Large intestine (tissue), 3 donors: ENCODE results near the gene CTTN. TPM values are rescaled to one million over a fixed set of nuclear protein-coding genes. Genes with fewer than 3 reads are reported as not detected.

Experiments
- DNase-seq, 2 donors: peaks; one replicate each; pipeline versions ENCODE4 v3.0.0 to v3.0.0-alpha.2; 2013
- H3K27ac ChIP-seq: one replicate; pipeline ENCODE4 v1.5.1; 2013; ENCODE audit warnings: low read length
- H3K27me3 ChIP-seq: 2 replicates; pipeline ENCODE4 v1.6.1; 2013; ENCODE audit warnings: low read length; ENCODE audit not compliant: control insufficient read depth, insufficient read depth
- H3K36me3 ChIP-seq: 2 replicates; pipeline ENCODE4 v1.6.1; 2013; ENCODE audit warnings: low read length; ENCODE audit not compliant: control insufficient read depth, insufficient read depth
- H3K4me1 ChIP-seq: one replicate; pipeline ENCODE4 v1.6.1; 2013; ENCODE audit warnings: low read length; ENCODE audit not compliant: control insufficient read depth, insufficient read depth
- H3K4me3 ChIP-seq: one replicate; pipeline ENCODE4 v1.5.1; 2013; ENCODE audit warnings: low read length
- H3K9me3 ChIP-seq: one replicate; pipeline ENCODE4 v1.6.1; 2013; ENCODE audit warnings: mild to moderate bottlenecking, low read depth, low read length, moderate library complexity; ENCODE audit not compliant: control insufficient read depth
- WGBS: methylation state at CpG from one replicate; pipeline ENCODE4 v1.1.5; 2013; ENCODE audit warnings: low lambda C conversion rate; ENCODE audit not compliant: insufficient coverage; 5-methylcytosine and 5-hydroxymethylcytosine counted together
- polyA plus RNA-seq: library from polyadenylated mRNA; unstranded; fragments of 120-200 nt; gene quantifications from one replicate; pipeline ENCODE4 v1.2.1, GENCODE V29; 2013

CTTN gene
- polyA plus RNA-seq, 1 donor: 224 TPM

DNA sequence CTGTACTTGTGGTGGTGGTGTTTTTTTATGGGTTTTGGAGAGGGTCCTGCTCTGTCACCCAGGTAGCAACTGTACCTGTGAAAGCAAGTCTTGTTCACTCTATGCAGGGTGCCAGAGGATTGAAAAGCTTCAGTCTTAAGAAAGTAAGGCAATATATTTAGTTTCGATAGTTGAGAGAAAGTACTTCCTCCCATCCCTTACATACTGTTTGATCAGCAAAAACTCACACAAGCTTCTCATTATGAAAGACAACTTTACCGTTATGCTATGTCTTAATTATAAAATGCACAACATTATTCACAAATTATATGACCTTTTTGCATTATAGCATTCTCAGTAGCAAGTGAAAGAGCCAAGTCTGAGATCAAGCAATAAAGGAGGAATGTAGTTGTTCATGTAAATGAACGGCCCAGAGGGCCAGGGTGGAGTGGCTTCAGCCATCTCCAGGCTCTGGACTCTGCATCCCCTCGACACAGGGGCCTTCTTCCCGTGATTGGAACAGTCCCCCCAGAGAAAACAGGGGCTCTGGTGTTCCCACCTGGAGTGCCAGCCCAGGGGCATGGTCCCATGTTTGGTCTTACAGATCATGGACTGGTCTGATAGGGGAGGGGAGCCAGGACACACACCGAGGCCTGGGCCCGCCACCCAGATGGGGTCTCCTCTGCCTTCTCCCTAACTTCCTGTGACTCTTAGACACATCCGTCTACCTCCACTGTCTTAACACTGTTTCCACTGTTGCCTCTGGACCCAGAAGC is 38.7 kb upstream of the CTTN start:
- Histone ChIP-seq H3K9me3 (no peaks in the 10 kb centered on the region), H3K27me3 (no peaks in the 10 kb centered on the region), H3K4me1 (no peaks in the 10 kb centered on the region), H3K27ac (no peak overlapping the region), H3K4me3 (no peak overlapping the region), H3K36me3 (peaks cover 78% of the 10 kb centered on the region)
- 89% methylated on average over 1 of the region's 8 CpGs for WGBS
- no peak for DNase-seq

GRCh38 chr11:70360211-70360610 is 38.1 kb upstream of the CTTN start:
- H3K36me3 ChIP-seq: peaks cover 78% of the 10 kb centered on the region
- H3K4me3 ChIP-seq: no peak overlapping the region
- H3K27me3 ChIP-seq: no peaks in the 10 kb centered on the region
- DNase-seq: no peak
- H3K9me3 ChIP-seq: no peaks in the 10 kb centered on the region
- H3K27ac ChIP-seq: no peak overlapping the region
- H3K4me1 ChIP-seq: no peaks in the 10 kb centered on the region
- WGBS: 90% methylated on average over 2 of the region's 6 CpGs

- Histone ChIP-seq H3K4me3 (no peak overlapping the region), H3K4me1 (no peaks in the 10 kb centered on the region), H3K9me3 (no peaks in the 10 kb centered on the region), H3K36me3 (peaks cover 67% of the 10 kb centered on the region), H3K27me3 (no peaks in the 10 kb centered on the region), H3K27ac (no peak overlapping the region)
- no CpG with 5 or more reads among the region's 2 CpGs for WGBS
- no peak for DNase-seq
These were observed 34.2 kb upstream of the CTTN start for GRCh38 chr11:70364178-70364577.

DNA sequence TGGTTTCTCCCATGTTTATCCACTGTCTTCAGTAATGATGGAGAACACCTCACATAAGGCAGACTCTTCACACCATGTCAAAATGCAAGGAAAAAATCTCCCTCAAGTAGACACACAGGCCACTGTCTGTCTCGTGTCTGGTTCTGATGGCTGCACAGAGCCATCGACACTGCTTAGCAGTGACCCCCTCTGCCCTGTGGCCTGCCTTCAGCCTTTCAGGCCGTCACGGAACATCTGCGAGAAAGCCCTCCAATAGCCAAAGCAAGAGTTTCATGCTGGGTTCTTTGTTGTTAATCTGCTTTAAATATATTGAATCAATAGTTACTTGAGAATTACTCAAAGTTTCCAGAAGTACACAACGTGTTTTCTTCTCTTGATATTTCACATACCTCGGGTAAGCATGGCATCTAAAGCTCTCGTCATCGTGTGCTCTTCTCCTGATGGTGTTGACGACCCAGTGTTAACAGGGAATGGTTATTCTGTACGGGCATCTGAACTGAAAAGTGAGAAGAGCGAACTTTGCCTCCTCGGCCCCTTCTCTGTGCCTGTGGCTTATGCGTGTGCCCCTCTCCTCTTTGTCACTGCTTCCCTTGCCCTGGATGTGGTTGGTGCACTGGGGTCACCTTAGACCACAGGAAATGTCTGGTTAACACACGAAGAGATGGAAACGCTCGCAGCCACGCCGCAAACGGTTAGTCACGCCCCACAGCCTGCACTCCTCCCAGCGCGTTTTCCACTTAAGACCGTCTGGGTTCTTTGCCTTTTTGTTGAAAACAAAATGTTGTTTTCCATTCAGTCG is 33.4 kb upstream of the CTTN start:
- Histone ChIP-seq H3K27me3 (no peaks in the 10 kb centered on the region), H3K4me3 (no peak overlapping the region), H3K27ac (no peak overlapping the region), H3K36me3 (peaks cover 60% of the 10 kb centered on the region), H3K9me3 (no peaks in the 10 kb centered on the region), H3K4me1 (no peaks in the 10 kb centered on the region)
- DNase-seq: no peak
- WGBS: no CpG with 5 or more reads among the region's 25 CpGs

GRCh38 chr11:70365544-70365927 is 32.8 kb upstream of the CTTN start:
- no peak overlapping the region for H3K4me3 ChIP-seq
- H3K9me3 ChIP-seq: no peaks in the 10 kb centered on the region
- no peak overlapping the region for H3K27ac ChIP-seq
- H3K4me1 ChIP-seq: no peaks in the 10 kb centered on the region
- no peak for DNase-seq
- no CpG with 5 or more reads among the region's 3 CpGs for WGBS
- H3K36me3 ChIP-seq: peaks cover 54% of the 10 kb centered on the region
- no peaks in the 10 kb centered on the region for H3K27me3 ChIP-seq

GRCh38 chr11:70367071-70367470 is 31.3 kb upstream of the CTTN start:
- H3K4me3 ChIP-seq: no peak overlapping the region
- WGBS: no CpG with 5 or more reads among the region's 8 CpGs
- H3K9me3 ChIP-seq: peaks cover 7% of the 10 kb centered on the region
- no peak overlapping the region for H3K27ac ChIP-seq
- peaks cover 48% of the 10 kb centered on the region for H3K36me3 ChIP-seq
- no peaks in the 10 kb centered on the region for H3K4me1 ChIP-seq
- no peak for DNase-seq
- no peaks in the 10 kb centered on the region for H3K27me3 ChIP-seq

- Histone ChIP-seq H3K9me3 (peaks cover 7% of the 10 kb centered on the region), H3K4me1 (no peaks in the 10 kb centered on the region), H3K4me3 (no peak overlapping the region), H3K36me3 (peaks cover 48% of the 10 kb centered on the region), H3K27me3 (no peaks in the 10 kb centered on the region), H3K27ac (no peak overlapping the region)
- DNase-seq: no peak
- WGBS: 100% methylated on average over 1 of the region's 2 CpGs
These were observed 29.4 kb upstream of the CTTN start for GRCh38 chr11:70368961-70369360.

DNA sequence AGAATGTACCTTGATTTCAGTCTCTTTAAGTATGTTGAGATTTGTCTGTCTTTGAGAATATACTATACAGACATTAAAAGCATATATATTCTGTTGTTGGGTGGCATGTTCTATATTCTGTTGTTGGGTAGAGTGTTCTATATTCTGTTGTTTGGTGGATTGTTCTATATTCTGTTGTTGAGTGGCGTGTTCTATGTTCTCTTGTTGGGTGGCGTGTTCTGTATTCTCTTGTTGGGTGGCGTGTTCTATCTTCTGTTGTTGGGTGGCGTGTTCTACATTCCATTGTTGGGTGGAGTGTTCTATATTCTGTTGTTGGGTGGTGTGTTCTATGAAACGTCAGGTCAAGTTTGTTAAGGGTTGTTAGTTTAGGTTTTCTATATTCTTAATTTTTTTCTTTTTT is 27.1 kb upstream of the CTTN start:
- no peak overlapping the region for H3K27ac ChIP-seq
- WGBS: 60% methylated on average over 1 of the region's 5 CpGs
- H3K27me3 ChIP-seq: no peaks in the 10 kb centered on the region
- no peak for DNase-seq
- H3K9me3 ChIP-seq: peaks cover 7% of the 10 kb centered on the region
- peaks cover 48% of the 10 kb centered on the region for H3K36me3 ChIP-seq
- H3K4me3 ChIP-seq: no peak overlapping the region
- no peaks in the 10 kb centered on the region for H3K4me1 ChIP-seq

- WGBS: no CpG with 5 or more reads among the region's 8 CpGs
- H3K9me3 ChIP-seq: peaks cover 7% of the 10 kb centered on the region
- H3K4me3 ChIP-seq: no peak overlapping the region
- H3K4me1 ChIP-seq: no peaks in the 10 kb centered on the region
- H3K27me3 ChIP-seq: no peaks in the 10 kb centered on the region
- peaks cover 47% of the 10 kb centered on the region for H3K36me3 ChIP-seq
- DNase-seq: no peak
- H3K27ac ChIP-seq: no peak overlapping the region
These were observed 26.3 kb upstream of the CTTN start for GRCh38 chr11:70372076-70372475.

GRCh38 chr11:70376621-70377020 is 21.7 kb upstream of the CTTN start:
- no peak for DNase-seq
- Histone ChIP-seq H3K27ac (no peak overlapping the region), H3K27me3 (no peaks in the 10 kb centered on the region), H3K36me3 (peaks cover 61% of the 10 kb centered on the region), H3K4me1 (no peaks in the 10 kb centered on the region), H3K4me3 (no peak overlapping the region), H3K9me3 (no peaks in the 10 kb centered on the region)
- 100% methylated on average over 2 of the region's 12 CpGs for WGBS
